Measurements from ENCODE around the gene REELD1.

Gene REELD1

DNA sequence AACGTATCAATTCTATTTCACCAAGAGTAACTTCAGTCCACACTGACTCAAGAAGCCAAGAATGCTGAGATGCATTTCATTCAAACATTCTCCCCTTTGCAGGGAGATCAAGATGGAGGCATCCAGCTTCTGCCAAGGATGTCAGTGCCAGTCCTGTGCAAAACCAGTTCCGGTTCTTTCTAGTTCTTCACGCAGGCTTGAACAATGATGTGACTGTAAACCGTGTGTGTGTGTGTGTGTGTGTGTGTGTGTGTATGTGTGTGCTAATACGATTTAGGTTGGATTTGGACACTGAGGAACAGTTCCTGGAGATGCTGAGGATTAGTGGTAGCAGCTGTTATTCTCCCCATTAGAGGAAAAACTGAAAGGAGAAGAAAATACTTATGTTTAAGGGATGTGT, at the start of gene REELD1:
TSS of gene REELD1 (plus strand) at position 301 of the 400 bp plus-strand sequence. CDS start 2,415 bp downstream, outside the sequence.
- no peak for DNase-seq

DNA sequence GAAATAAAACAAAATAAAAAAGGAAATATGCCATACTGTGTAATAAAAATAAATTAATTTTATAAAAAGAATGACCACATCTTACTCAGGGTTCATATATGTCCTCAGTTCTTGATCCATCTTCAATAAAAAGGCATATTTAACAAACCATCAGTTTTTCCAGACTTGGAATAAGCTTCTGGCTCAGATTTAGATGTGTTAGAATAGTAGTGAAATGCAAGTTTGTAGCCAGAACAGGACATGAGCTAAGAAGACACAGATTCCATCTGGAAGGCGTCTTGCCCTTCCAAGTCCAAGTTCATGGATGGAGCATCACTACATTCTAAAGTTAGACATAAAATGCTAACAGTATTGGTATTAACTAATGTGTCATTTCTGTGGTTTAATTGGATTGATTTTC, 49.1 kb upstream of the REELD1 start:
- no peak for DNase-seq

DNA sequence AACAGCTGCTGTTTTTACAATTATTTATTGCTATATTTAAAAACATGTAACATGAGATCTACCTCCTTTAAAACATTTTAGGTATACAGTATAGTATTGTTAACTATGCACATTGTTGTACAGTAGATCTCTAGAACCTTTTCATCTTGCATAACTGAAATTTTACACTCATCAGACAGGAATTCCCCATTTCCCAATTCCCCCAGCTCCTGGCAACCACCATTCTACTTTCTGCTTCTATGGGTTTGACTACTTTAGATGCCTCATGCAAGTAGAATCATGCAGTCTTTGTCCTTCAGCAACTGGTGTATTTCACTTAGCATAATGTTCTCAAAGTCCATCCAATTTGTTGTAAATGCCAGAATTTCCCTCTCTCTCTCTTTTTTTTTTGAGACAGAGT, 48.5 kb upstream of the REELD1 start:
- DNase-seq: no peak

DNA sequence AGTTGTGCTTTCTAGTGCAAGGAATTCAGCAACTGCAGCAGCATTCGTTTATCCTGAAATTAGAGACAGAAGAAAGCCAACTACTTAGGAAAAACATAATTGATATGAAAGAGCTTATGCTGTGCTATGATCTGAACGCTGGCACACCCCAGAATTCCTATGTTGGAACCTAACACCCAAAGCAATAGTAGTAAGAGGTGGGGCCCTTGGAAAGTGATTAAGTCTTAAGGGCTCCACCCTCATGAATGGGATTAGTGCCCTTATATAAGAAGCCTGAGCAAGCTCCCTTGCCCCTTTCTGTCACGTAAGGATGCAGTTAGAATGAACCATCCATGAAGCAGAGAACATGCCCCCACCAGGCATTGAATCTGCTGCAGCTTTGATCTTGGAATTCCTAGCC, 44.2 kb upstream of the REELD1 start:
- DNase-seq: no peak

DNA sequence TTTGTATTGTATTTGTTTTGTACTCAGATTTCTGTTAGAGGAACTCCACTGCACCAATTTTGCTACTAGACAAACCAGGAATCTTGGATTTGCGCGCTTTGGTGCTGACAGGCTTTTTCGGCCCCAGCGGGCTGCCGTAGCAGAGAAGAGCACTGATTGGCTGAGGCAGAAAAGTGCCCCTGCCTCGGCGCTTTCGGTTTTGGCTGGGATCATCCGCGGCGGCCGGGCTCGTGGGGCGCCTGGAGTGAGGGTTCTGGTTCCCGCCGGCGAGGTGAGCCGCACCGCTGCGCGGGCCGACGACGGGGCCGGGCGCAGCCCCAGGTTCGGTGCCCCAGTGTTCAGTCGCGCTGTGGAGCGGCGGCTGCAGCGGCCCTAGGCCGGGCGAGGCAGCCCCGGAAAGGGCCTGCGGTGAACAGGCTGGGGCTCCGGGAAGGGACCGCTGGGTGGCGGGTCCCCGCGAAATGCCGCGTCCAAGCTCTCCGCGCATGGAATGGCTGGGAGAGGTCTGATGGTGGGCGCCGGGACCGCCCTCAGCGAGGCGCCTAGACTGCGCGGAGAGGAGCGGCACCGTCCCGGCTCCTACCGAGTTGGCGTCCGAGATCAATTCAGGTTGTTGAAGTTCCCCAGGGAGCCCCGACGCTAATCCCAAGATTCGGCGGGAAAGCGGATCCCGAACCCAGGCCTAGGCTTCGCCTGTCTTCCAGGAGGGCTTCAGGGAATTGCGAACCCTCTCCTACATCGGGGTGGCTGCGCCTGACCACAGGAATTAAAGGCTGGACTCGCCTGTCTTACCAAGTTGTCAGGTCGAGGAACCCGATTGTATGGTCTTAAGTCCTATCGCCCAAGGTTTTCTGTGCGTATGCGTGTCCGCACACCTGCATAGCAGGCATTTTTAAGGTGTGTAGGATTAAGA, 38.5 kb upstream of the REELD1 start, which contains the start of gene LSM6:
TSS of gene LSM6 (plus strand) at position 178 of the 913 bp plus-strand sequence. CDS start 7,204 bp downstream, outside the sequence.
- peak; percentile 91 to 92 for DNase-seq

DNA sequence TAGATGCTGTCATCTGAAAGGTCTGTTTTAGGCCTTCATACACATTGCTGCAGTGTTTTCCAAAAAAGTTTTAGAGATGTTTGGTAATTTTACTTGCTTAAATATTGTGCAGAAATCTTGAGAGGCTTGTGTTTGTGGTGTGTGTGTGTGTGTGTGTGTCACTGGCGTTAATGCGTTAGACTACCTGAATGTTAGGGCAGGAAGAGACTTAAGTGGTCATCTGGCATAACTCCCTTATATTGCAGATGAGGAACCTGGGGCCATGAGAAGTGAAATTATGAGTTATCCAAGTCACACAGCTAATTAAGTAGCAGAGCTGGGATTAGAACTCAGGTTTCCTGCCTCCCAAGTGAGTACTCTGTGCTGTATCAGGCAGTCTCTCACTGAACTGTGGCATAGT, 37.4 kb upstream of the REELD1 start:
- DNase-seq: no peak

DNA sequence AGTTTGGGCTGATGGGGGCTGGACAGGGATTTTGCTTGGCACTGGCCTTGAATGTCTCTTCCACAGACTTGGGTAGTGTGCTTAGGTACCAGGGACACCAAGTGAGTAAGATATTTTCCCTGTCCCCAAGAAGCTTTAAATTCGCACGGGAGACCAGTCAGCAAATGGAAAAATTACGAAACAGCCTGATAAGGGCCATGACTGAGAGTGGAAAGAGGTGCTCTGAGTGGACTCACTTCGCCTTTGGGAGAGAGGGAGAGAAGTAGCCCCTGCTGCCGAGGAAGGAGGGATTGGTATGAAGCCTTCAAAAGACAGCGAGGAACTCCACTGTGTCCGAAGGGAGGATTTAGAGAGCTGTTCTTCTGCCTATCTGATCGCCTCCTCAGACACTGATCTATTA, 36.2 kb upstream of the REELD1 start:
- DNase-seq: no peak

DNA sequence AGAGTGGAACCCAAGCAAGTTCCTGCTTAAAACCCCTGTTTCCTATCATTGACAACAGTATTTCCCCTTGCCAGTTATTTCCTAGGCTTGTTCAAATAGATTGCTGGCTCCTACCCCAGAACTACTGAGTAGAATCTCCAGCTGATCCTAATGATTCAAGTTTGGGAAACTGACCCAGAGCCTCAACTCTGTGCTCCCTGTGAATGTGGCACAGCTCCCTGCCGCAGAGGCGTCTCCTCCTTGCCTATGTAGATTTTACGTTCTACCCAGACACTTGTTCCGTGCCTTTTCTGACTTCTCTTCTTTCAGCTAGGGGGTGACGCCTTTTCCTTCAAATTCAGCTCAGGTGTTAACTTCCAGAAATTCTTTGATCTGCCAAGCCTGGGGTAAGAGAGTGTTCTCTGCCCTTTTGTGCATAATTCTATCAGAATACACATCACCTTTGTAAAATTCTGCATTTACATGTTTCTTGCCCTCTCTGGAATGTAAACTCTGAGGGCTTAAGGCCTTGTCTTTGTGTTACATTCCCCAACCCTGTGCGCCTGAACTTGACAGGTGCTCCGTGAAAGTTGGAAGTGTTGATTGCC, 34.5 kb upstream of the REELD1 start:
- DNase-seq: peak in 1 of 2 donors; percentile 33

DNA sequence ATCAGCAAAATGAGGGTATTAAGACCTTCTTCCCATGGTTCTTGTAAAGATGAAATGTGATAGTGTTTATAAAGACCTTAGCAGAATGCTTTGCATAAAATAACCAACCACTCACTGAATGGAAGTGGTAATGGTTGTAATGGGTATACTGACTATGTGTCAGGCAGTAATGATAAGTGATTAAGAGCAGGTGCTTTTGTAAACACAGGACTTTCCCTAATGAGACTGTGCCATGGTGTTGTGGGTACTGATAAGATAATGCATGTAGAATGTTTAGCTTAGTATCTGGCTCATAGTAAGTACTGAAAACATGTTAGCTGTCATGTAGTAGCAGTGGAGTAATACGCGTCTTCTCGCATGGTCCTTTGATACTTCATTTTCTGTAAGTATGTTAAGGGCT, 31.9 kb upstream of the REELD1 start:
- DNase-seq: no peak

DNA sequence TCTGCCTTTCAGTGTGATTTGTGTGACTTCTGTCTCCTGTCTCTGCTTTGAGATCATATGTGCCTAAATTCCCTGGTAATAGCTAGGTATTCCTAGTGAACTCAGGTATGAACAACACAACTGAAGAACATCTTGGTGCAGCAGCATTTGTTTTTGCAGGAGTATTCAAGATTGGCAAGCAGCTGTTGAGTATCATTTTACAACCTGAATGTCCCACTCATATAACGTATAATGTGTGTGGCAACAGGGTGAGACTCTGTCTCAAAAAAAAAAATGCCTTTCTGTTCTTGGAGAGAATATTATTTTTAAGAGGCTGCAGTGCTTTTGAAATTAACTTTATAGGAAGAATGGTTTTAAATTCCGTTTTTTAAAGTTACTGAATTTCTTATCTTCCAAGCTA, 31.1 kb upstream of the REELD1 start:
- no peak for DNase-seq

DNA sequence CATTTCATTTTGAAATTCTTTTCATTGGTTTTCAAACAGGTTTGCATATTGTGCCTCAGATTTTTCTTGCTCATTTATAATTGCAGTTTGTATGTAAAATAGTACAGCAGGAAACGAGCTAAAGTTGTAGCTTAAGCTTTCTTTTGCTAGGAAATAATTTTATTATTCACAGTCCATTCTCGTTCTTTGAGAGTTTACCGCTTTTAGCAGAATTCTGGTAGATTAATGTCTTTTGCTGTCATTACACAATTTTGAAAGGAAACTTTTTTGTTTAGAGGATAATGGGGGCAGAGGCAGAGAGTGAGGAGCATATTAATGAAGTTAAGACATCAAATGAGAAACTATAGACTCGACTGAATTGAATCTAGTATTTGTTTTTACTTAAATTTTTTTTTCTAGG, 28.3 kb upstream of the REELD1 start:
- no peak for DNase-seq

DNA sequence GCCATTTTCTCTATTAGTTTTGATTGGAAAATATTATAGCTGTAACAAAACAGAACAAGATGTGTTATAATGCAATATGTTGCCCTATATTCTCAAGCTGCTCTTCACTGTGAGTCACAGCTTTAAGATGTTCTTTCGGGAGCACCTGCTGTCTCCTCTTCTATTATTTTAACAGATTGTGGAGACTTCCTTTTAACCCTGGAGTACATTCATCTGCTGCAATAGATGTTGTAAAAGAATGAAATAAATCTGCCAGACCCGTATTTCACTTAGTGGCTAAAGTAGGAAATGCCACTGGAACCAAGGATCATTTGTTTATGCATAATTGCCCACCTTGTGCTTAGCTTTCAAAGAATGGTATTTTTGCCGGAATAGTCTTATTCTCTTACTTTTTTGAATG, 27.7 kb upstream of the REELD1 start:
- no peak for DNase-seq

DNA sequence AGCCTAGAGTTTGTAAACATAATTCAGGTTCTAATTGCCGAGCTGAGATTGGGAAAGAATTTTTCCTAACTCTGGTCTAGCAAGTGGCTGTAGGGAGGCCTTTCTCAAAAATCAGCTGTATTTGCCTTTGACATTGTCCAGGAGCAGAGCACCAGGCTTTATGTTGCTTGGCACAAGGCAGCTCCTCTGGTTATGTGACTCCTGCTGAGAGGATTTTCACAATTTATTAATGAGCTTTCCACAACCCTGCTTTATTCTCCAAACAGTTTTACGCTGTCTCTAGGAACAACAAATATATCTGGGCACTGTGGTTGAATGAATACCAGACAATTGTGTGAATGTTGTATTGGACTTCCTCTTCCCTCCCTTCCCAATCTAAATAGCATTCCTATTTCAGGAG, 23.9 kb upstream of the REELD1 start:
- DNase-seq: no peak

DNA sequence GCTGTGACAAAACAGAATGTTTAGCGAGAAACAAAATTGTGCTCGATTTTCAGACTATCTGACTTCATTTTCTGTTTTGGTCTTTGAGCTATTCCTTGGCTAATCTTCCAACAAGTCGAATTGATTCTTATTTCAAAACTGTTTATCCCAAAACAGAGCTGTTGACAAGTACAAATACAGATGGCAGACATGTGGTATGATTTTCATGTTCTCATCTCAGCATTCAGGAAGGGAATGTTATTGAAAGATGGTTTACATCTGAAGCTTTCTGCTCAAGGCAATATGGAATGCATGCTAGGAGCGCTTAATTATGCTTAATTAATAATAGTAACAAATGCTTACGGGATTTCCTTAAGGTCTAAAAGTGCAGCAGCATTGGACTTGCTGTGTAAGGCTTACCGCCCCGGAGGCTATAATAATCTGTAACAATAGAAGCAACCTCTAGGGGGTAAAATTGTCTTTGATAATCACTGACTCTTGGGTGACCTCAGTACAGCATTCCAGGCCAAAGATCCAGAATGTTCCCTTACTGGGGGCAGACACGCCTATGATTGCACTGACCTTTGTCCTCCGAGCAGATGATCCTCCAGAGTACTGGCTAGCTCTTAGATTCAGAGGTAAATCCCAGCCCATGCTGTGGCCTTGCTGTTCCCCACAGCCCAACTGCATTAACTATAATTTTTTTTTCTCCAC, 22.4 kb upstream of the REELD1 start:
- no peak for DNase-seq

DNA sequence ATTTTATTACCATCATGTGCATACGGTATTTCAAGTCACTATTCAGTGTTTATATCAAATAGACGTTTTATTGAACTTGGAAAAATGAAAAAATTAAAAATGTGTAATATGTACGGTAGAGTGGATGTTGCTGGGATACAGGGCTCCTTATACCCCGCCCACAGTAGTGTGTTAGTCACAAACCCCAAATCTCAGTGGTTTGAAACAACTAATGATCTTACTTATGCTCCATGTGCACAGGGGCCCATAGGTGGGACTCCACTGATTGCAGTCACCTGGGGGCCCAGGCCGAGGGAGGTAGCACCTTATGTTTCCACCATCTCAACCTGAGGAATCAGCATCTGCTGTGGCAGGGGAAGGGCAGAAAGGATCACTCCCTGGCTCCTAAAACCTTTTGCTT, 20.7 kb upstream of the REELD1 start:
- DNase-seq: no peak

DNA sequence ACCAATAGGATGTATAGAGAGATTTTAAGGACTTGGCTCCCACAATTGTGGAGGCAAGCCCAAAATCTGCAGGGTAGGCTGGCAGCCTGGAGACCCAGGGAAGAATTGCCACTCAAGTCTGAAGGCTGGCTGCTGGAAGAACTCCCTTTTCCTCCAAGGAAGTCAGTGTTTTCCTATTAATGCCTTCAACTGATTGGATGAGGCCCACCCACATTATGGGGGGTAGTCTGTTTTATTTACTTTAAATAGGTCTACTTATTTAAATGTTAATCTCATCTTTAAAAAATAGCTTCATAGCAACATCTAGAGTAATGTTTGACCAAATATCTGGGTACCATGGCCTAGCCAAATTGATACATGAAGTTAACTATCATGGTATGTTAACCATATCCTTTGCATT, 20.1 kb upstream of the REELD1 start:
- no peak for DNase-seq

DNA sequence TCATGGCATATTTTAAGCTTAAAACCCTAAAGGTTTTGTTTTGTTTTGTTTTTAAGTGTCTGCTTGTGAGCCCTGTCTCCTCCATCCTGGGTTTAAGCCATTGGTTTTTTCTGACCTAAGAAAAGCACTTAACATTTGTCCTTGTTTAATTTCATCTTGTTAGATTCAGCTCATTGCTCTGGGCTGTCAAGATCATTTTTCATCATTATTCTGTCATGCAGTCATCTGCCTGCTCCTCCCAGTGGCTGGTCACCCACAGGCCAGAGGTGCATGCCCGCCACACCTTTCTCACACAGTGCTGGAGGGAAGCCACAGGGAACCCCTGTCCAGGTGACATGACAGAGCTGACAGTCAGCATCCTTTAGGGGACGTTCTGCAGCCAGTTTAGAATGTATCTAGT, 11.7 kb upstream of the REELD1 start:
- DNase-seq: no peak

DNA sequence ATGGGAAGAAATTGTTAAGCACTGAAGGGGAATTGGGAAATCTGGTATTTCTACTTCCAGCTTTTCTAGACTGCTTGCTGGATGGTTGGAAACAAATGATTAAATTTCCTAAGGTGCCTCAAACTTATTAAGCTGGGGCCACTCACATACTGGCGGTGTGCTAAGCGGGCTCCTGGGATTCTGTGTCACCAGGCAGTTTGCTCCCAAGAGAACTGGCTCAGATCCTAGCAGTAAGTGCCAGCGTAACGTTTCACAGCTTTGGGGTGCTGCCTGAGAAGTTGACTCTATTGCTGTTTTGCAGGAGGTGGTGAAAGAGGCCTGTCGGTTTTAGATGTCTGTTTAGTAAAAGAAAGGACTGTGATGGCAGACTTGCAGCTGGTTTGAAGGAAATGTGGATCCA, 6.9 kb upstream of the REELD1 start:
- no peak for DNase-seq

DNA sequence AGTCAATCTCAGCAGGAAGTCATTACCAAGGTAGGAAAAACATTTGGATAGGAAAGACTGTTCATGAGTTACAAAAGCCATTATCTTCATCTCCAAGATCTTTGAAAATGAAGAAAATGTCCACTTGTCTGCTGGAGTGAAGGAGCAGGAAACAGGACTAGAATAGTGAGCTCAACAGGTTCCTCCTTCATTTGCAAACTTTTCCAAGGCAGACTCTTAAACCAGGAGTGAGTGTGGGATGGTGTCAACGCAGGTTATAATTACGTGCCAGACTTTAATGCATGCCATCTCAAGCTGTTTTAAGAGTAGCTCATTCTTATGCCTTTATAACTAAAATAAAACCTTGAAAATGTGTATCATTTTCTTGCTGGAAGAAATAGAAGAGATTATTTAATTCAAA, 3.4 kb upstream of the REELD1 start:
- no peak for DNase-seq

DNA sequence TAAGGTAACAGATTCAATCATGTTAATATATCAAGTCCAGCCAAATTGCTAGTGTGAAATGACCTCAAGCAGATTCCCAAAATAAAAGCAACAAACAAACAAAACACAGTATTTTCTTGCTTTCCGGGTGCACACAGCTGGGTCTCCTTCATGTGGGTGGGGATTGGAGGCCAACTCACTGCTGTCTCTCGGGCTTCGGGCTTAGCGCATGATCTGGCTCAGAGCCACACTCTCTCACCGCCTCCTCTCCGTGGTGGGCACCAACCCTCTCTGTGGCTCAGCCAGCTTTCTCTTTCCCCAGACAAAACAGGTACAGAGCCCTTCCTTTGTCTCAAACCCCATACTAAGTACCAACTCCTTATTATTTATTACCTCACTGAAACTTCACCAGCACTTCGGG, 2.9 kb upstream of the REELD1 start:
- DNase-seq: no peak

DNA sequence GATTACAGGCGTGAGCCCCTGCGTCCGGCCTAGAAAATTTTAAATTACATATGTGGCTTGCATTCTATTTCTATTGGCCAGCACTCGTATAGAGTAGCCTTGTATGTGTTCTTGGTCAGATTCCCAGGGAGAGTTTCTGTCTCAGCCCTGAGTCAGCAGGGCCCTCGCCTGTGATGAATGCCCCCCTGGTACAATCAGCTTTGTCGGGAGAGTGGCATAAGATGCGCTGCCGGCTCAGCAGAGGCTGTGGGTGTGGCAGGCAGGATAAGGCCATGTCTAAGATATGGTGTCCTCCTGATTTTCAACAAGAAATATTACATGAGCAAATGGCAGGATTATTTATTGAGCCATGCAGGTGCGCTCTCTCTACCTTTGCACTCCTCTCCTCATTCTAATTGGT, 1.6 kb upstream of the REELD1 start:
- DNase-seq: no peak

DNA sequence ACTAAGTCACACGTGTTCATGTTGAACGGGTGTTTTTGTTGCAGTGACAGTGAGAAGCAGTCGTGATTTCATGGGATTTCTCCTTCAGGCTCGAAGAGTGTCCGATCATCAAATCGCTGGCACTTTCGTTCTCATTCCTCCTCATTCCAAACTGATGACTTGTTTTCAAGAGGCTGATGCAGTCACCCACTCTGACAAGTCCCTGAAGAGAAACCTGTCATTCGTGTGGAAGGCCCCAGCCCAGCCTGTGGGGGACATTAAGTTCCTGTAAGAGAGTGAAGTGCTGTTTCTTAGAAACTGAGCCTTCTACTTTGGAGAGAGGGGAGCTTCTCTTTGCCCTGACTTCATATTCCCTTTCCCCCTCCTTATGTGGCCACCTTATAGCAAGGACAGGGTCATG, 8.0 kb downstream of the REELD1 start:
- no peak for DNase-seq

DNA sequence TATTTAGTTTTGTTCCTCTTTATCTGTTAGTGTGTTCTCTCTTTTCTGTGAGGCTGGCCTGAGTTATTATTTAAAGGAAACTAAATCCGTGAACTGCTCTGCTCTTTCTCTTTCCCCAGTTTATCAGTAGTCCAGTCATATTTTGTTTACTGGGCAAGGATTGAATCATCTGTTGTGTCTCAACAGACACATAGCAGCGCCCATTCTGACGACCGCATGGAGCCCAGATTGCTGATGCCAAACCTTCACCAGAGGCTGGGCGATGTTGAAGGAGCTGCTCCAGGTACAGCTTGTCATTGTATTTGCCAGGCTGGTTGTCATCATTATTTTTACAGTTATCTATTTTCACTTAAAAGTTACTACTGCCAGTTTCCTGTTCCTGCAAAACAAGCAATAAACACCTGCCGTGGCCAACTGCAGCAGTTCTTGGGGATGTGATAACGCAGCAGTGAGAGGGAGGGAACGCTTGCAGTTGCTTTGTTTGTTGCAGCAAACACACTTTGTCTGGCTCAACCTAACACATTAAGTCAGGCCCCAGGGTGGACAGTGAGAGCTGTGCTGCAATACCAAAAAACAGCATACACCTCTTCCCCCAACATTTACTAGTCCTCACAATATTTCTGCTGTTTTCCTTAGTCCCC, 10.1 kb downstream of the REELD1 start:
- no peak for DNase-seq
